Stimulated activated CD4-positive, alpha-beta T cell treated with anti-CD3 and anti-CD28 coated beads, Interleukin-1b, Interleukin-23, amount 100 ng/mL, for 24 hours (primary cell): ENCODE results near the gene UCN2.
"Not testable (repeated sequence)": the region's sequence is repeated elsewhere in the genome, so short reads cannot be mapped to it uniquely, and the experiment has no call there.

ENCODE experiments used
- DNase-seq, 4 experiments: peaks; one replicate each; pipeline ENCODE4 v3.0.0-alpha.2; 2020; ENCODE audit warnings: low read depth in 4 of 4, low spot score in 1 of 4

Gene UCN2

DNA sequence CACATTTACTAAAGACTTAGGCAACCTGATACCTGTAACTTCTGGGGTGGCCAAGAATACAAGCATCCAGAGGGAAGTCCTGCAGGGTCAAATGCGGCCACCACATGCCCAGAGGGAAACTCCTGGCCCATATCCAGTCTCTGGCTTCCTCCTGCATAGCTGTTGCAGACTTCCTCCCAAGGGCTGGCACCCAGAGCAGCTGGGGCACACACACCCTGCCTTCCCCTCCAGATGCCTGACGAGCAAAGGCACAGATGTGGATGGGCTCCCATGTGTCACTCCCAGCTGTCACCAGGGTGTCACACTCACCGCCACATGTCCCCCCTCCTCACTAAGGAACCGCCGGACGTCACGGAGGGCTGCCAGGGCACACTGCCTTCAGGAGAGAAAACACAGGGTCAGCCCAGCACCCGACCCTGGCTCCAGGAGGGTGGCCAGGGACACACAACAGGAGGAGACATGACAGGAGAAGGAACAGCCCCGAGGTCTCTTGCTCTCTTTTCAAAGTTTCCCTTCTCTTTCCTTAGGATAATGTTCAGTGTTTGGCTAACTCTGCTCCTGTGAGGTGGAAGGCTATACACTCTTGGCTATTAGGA is 20.2 kb downstream of the UCN2 start:
- DNase-seq, result no peak

GRCh38 chr3:48538451-48538850 is 25.1 kb downstream of the UCN2 start:
- DNase-seq, result no peak

- DNase-seq, result no peak
Measured at GRCh38 chr3:48536785-48537184, 26.8 kb downstream of the UCN2 start.

DNA sequence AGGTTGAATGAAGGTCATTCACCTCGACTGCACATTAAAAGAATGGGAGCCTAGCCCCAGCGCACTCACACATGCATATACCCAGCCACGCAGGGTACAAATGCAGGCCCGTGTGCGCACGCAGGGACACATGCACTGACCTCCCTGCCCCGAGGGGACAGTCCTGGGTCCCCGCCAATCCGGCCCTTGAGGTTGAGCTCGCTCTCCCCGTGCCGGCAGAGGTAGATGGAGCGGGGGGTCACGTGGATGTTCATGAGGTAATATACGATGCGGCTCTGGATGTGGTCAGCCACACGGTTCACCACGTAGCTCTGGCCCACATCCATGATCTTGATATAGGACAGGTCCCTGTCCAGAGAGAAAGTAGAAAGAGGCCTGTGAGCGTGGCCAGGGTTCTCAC is 27.5 kb downstream of the UCN2 start:
- DNase-seq, result no peak

DNA sequence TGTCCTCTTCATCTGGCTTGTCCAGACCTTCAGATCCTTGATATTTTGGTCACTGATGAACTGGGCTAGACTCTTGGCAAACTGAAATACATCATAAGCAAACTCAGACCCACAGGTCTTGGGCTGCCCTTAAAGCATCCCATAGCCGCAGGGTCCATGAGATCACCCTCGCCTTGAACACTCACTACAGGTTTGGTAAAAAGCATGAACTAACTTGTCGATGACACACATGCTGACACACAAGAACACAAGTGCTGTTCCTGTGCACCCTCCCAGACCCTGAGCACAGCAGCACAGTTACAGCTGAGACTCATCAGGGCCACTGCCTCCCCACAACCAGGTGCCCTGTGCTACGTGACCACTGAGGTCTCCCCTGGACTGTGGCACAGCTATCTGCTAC is 28.0 kb downstream of the UCN2 start:
- no peak for DNase-seq

GRCh38 chr3:48532977-48533337 is 30.6 kb downstream of the UCN2 start:
- DNase-seq, result no peak

DNA sequence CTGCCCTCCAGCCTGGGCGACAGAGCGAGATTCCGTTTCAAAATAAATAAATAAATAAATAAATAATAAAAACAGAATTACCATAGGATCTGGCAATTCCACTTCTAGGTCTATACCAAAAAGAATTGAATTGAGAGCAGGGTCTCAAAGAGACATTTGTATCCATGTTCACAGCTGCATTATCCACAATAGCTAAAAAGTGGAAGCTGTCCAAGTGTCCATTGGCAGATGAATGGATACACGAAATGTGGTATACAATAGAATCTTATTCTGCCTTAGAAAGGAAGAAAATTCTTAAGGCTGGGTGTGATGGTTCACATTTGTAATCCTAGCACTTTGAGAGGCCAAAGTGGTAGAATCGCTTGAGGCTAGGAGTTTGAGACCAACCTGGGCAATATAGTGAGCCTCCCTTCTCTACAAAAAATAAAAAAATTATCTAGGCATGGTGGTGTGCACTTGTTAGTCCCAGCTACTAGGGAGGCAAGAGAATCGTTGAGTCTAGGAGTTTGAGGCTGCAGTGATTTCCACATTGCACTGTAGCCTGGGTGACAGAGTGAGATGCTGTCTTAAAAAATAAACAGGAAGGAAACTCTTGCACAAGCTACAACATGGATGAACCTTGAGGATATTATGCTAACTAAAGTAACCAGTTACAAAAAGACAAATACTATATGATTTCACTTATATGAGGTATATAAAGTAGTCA is 31.2 kb downstream of the UCN2 start:
- no peak for DNase-seq

DNA sequence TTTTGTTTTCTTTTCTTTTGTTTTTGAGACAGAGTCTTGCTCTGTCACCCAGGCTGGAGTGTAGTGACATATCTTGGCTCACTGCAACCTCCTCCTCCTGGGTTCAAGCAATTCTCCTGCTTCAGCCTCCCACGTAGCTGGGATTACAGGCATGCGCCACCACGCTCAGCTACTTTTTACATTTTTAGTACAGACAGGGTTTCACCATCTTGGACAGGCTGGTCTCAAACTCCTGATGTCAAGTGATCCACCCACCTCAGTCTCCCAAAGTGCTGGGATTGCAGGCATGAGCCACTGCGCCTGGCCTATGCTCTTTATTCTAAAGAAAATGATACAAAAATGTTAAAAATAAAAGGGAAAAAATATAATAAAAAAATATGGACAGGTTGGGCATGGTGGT is 32.9 kb downstream of the UCN2 start:
- DNase-seq, result not testable (repeated sequence)

DNA sequence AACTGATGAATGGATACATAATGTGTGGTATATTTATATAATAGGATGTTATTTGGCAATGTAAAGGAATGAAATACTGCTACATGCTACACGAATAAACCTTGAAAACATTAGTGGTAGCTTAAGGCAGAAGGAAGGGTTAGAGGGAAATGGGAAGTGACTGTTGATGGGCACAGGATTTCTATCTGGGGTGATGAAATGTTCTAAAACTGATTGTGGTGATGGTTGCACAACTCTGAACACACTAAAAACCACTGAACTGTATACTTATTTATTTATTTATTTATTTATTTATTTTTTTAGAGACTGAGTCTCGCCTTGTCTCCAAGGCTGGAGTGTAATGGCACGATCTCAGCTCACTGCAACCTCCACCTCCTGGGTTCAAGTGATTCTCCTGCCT is 34.8 kb downstream of the UCN2 start:
- no peak for DNase-seq

DNA sequence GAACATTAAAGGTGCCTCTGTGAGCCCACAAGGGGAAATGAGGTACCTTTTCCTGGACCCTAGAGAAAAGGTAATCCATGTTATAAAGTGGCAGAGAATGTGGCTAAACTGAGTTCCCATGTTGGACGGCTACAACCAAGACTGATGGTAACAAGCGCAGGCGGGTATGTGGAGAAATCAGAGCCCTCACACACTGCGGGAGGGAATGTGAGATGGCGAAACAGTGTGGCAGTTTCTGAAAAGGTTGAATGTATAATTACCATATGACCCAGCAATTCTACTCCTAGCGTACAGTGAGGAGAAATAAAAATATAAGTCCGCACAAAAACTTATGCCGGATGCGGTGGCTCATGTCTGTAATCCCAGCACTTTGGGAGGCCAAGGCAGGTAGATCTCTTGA is 35.5 kb downstream of the UCN2 start:
- no peak for DNase-seq

GRCh38 chr3:48524970-48525369 is 38.6 kb downstream of the UCN2 start:
- DNase-seq, result no peak

DNA sequence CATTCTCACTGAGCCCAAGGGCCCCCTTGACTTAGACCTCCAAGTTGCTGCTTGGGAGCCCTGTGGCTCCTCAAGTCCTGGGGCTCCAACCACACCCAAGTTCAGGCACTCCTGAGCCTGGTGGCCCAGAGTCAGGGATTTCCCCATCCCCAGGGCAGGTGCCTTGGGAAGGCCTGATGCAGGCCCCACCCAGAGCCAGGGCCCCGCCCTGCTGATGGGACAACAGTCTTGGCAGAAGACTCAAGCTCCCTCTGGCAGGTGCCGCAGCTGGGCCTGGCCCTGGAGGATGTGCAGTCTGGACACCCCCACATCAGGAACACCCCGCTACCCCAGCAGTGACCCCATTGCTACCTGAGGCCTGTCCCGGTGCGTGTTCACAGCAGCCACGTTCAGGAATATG is 41.9 kb downstream of the UCN2 start:
- DNase-seq, result no peak

GRCh38 chr3:48519277-48519643 is 44.3 kb downstream of the UCN2 start:
- DNase-seq, result no peak

GRCh38 chr3:48518638-48519276 is 44.8 kb downstream of the UCN2 start:
- no peak for DNase-seq

- DNase-seq, result no peak
Measured at GRCh38 chr3:48518069-48518468, 45.5 kb downstream of the UCN2 start.

DNA sequence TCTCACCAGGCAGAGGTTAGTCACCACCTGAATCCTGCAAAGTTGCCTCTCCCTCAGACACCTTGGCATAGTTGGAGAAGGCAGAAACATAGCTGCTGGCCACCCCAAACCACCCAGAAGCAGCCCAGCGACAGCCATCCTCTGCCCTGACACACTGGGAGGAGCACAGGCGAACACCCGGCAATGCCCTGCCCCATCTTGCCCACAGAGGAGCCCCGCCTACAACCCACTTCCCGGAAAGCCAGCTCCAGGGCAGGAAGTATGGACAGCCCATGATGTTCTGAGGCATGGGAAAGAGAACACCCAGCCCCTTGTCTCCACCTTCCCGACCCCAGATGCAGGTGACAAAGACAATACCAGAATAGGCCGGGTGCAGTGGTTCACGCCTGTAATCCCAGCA is 47.0 kb downstream of the UCN2 start:
- DNase-seq, result no peak

GRCh38 chr3:48514431-48515227 is 49.0 kb downstream of the UCN2 start:
- DNase-seq, result no peak
